Panc1 (cell line): ENCODE results near the gene TMCO2. TPM values are rescaled to one million over a fixed set of nuclear protein-coding genes. Genes with fewer than 3 reads are reported as not detected.

Source experiments
- ATAC-seq: fragments of 200-7000 bp; cut with Tn5 transposase; 2 replicates; pipeline ENCODE4 v1.9.1; 2020; ENCODE audit warnings: mild to moderate bottlenecking, moderate library complexity
- BruUV-seq: library from RNA; stranded (reverse); fragments of 400-500 nt; replicated peaks from 2 replicates; lab custom pipeline; 2021; lab: Mats Ljungman, UMichigan
- CTCF ChIA-PET: fragments of 300-600 bp; sonication (Branson Sonifier 250); formaldehyde crosslinking; loops from one replicate; lab custom pipeline; 2022; ENCODE audit warnings: antibody characterized with exemption; lab: Charles Lee
- POLR2A ChIA-PET: fragments of 300-600 bp; sonication (Branson Sonifier 250); formaldehyde crosslinking; loops from one replicate; lab custom pipeline; 2022; ENCODE audit warnings: antibody characterized with exemption; lab: Charles Lee
- DNase-seq: peaks from one replicate; pipeline ENCODE4 v3.0.0-alpha.2; 2010; ENCODE audit warnings: low read depth, low spot score
- H3K27ac ChIP-seq: 2 replicates; pipeline ENCODE4 v1.5.1; 2011; ENCODE audit warnings: mild to moderate bottlenecking, low read length, inconsistent platforms
- H3K27me3 ChIP-seq: fragments of 200-500 bp; sonication (Bioruptor generic); 2 replicates; pipeline ENCODE4 v1.6.0; 2014; ENCODE audit warnings: low read length, inconsistent platforms; ENCODE audit not compliant: control insufficient read depth, insufficient read depth
- H3K36me3 ChIP-seq: fragments of 200-500 bp; sonication (Bioruptor generic); 2 replicates; pipeline ENCODE4 v1.5.1; 2014; ENCODE audit warnings: inconsistent platforms, mild to moderate bottlenecking, low read length, moderate library complexity; ENCODE audit not compliant: control insufficient read depth, insufficient read depth
- H3K4me1 ChIP-seq: 2 replicates; pipeline ENCODE4 v1.5.1; 2011; ENCODE audit warnings: inconsistent platforms, mild to moderate bottlenecking, low read length, moderate library complexity; ENCODE audit not compliant: control insufficient read depth, insufficient read depth
- H3K4me3 ChIP-seq, 2 experiments: 2 replicates each; pipeline ENCODE4 v1.5.1; 2011 to 2012; ENCODE audit warnings: low read depth in 2 of 2, low read length in 2 of 2, mild to moderate bottlenecking in 2 of 2, inconsistent platforms in 1 of 2, moderate library complexity in 1 of 2
- H3K9me3 ChIP-seq: fragments of 200-500 bp; sonication (Bioruptor generic); 2 replicates; pipeline ENCODE4 v1.5.1; 2014; ENCODE audit warnings: low read depth, mild to moderate bottlenecking, inconsistent platforms, low read length, moderate library complexity; ENCODE audit not compliant: control insufficient read depth, insufficient read depth
- POLR2AphosphoS5 ChIP-seq: IDR thresholded peaks from 2 replicates; pipeline ENCODE4 v1.6.1; 2012; ENCODE audit warnings: mild to moderate bottlenecking, low read depth, low read length, moderate library complexity
- REST ChIP-seq, 2 experiments: IDR thresholded peaks; 2 replicates each; pipeline ENCODE4 v1.6.1; 2011 to 2012; ENCODE audit warnings: low read depth in 2 of 2, control low read depth in 1 of 2, low read length in 1 of 2, mild to moderate bottlenecking in 1 of 2, moderate library complexity in 1 of 2; ENCODE audit not compliant: insufficient read depth in 1 of 2
- SIN3A ChIP-seq: IDR thresholded peaks from 2 replicates; pipeline ENCODE4 v1.6.1; 2012; ENCODE audit warnings: low read depth, mild to moderate bottlenecking, low read length, moderate library complexity, borderline replicate concordance; ENCODE audit not compliant: insufficient read depth
- TCF7L2 ChIP-seq: IDR thresholded peaks from 2 replicates; pipeline ENCODE4 v1.6.1; 2011; ENCODE audit warnings: mild to moderate bottlenecking, low read depth, low read length, inconsistent platforms
- in situ Hi-C: cut with HindIII; loops from 2 replicates; pipeline ENCODE4 v1.10.0; 2016; ENCODE audit warnings: low sequenced_read_pairs, low pct_unique_long_range_greater_than_20kb
- intact Hi-C: fragments of 100-400 bp; cut with micrococcal nuclease; formaldehyde crosslinking; loops from one replicate; pipeline ENCODE4 v1.10.0; 2022; ENCODE audit not compliant: unreplicated experiment
- total RNA-seq: library from RNA; stranded (reverse); gene quantifications from one replicate; pipeline ENCODE4 v1.2.1, GENCODE V29; 2021; ENCODE audit not compliant: unreplicated experiment
- TF ChIP-seq, protein P1 (sequence below): fragments of 450-650 bp; IDR thresholded peaks from 2 replicates; pipeline ENCODE4 v1.5.1; 2017; ENCODE audit warnings: mild to moderate bottlenecking

The TMCO2 gene
- total RNA-seq, 1 experiment from 2014 or later, result not detected

DNA sequence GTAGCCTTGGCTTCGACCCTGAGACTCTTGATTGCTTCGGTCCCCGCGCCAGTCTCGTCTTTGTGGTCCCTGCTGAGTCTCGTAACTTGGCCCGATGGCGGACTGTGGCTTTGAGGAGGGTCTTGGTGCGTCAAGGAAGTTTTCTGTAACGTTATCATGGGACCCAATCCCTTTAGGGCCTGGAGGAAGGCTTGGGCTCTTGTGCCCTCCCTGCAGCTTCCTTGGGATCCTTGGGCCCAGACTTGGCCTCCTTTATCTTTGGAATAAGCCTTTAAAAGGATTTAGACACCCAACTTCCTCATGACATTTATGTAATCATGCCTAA is 10.7 kb downstream of the TMCO2 start:
- peak; percentile 37 for ATAC-seq

GRCh38 chr1:40264354-40264781 is 16.6 kb downstream of the TMCO2 start:
- 0 out of 2 replicates have a peak, but pooled peaks cover under 1% of the 10 kb centered on the region for H3K4me1 ChIP-seq
- ATAC-seq (no peak), DNase-seq (no peak)
- H3K27me3 ChIP-seq, result no peaks in the 10 kb centered on the region
- BruUV-seq, result no TSS peak
- no peak overlapping the region for H3K4me3 ChIP-seq
- in situ Hi-C loops (no loop called here), intact Hi-C loops (no loop called here)
- no peak overlapping the region for H3K27ac ChIP-seq
- no peaks in the 10 kb centered on the region for H3K9me3 ChIP-seq
- POLR2A ChIA-PET, result no interaction called here
- peaks cover 29% of the 10 kb centered on the region for H3K36me3 ChIP-seq
- CTCF ChIA-PET, result no interaction called here
- TF ChIP-seq TCF7L2, result no peak

More for the DNA sequence above, 10.7 kb downstream of the TMCO2 start:
- ChIA-PET POLR2A (no interaction called here), CTCF (no interaction called here)
- TF ChIP-seq POLR2AphosphoS5 (no peak), TCF7L2 (no peak), REST (IDR thresholded peaks at IDR 0.05; ENCODE audit: insufficient read depth in 1 of 2, low read depth in 2 of 2, low read length in 1 of 2) (no peak), SIN3A (no peak)
- TF ChIP-seq, protein P1, sequence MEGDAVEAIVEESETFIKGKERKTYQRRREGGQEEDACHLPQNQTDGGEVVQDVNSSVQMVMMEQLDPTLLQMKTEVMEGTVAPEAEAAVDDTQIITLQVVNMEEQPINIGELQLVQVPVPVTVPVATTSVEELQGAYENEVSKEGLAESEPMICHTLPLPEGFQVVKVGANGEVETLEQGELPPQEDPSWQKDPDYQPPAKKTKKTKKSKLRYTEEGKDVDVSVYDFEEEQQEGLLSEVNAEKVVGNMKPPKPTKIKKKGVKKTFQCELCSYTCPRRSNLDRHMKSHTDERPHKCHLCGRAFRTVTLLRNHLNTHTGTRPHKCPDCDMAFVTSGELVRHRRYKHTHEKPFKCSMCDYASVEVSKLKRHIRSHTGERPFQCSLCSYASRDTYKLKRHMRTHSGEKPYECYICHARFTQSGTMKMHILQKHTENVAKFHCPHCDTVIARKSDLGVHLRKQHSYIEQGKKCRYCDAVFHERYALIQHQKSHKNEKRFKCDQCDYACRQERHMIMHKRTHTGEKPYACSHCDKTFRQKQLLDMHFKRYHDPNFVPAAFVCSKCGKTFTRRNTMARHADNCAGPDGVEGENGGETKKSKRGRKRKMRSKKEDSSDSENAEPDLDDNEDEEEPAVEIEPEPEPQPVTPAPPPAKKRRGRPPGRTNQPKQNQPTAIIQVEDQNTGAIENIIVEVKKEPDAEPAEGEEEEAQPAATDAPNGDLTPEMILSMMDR, result no peak
- intact Hi-C loops, result loop anchor here (10.0 kb wide), 2 partner anchors 64 to 94 kb away; partner anchors contain the start of gene RLF
- in situ Hi-C loops, result no loop called here
- TSS peak; percentile 77 for BruUV-seq
- DNase-seq, result no peak
- Histone ChIP-seq H3K9me3 (no peaks in the 10 kb centered on the region), H3K4me1 (peaks cover 9% of the 10 kb centered on the region), H3K27ac (peak overlapping the region; percentile 94), H3K4me3 (peak overlapping the region; percentile 88 to 100), H3K36me3 (peaks cover 30% of the 10 kb centered on the region), H3K27me3 (no peaks in the 10 kb centered on the region)

GRCh38 chr1:40265298-40265697 is 17.6 kb downstream of the TMCO2 start:
- no peak for DNase-seq
- no peaks in the 10 kb centered on the region for H3K9me3 ChIP-seq
- no peak overlapping the region for H3K27ac ChIP-seq
- H3K36me3 ChIP-seq, result peaks cover 28% of the 10 kb centered on the region
- H3K27me3 ChIP-seq, result no peaks in the 10 kb centered on the region
- CTCF ChIA-PET, result no interaction called here
- no peak for ATAC-seq
- intact Hi-C loops, result no loop called here
- in situ Hi-C loops, result no loop called here
- POLR2A ChIA-PET, result no interaction called here
- no TSS peak for BruUV-seq
- no peaks in the 10 kb centered on the region for H3K4me1 ChIP-seq
- TF ChIP-seq SIN3A, result no peak
- TF ChIP-seq, protein P1, result no peak
- no peak for TF ChIP-seq REST (IDR thresholded peaks at IDR 0.05; ENCODE audit: insufficient read depth in 1 of 2, low read depth in 2 of 2, low read length in 1 of 2)
- TF ChIP-seq POLR2AphosphoS5, result no peak
- TF ChIP-seq TCF7L2, result no peak
- H3K4me3 ChIP-seq, result no peak overlapping the region
